ENCODE results near the gene WNK4.

GRCh38 chr17:42844271-42844670, 63.9 kb downstream of the WNK4 start, which contains the start of gene AOC2:
- TF ChIP-seq CREM (IDR thresholded peaks at IDR 0.05; ENCODE audit: low read depth) (no peak), ZBED1 (IDR thresholded peaks at IDR 0.05; ENCODE audit: borderline replicate concordance) (no peak)

Measured in GM12878 (cell line).